ENCODE data around the gene CFDP1. TPM values are rescaled to one million over a fixed set of nuclear protein-coding genes. Genes with fewer than 3 reads are reported as not detected.

CFDP1 gene
- total RNA-seq, 2 experiments from 2014 or later, result 34.7 to 39.9 TPM

DNA sequence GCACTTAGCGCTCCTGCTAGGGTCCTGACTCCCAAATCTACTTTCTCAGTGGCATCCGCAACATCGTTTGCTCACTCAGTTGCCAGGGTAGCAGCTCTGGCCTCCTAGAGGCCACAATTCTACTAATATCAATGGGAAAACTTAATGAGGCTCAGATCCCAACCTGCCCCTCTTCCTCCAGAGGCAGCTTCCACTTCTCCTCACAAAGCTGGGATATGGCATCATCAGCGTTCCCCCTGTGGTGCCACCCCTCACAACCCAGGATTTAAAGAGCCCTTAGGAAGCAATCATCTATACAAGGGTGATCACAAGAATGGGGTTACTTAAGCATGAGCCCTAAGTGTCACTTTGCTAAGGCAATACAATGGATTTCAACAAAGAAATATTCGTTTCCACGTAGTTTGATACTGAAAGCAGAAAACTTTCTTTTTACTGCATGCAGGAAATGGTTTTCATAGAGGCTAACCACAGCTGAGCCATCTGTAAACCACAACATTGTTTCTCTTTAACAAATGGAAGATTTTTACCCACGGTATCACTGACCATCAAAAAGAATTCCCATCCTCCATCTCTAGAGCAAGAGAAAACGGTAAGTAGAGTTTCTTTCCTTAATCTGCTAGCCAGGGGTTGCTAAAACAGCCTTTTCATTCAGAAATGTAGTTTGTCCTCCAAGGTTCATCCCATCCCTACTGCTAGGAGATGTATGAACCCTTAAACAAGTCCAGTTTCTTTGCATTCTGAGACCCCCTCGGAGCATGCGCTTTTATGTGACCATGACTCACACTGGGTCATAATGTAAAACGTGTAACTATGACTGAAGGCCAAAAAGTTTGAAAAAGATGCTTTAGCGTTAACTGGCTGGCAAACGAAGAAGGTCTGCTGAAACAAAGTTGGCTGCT lies 113.5 kb downstream of the CFDP1 start:
- TF ChIP-seq, protein P1, sequence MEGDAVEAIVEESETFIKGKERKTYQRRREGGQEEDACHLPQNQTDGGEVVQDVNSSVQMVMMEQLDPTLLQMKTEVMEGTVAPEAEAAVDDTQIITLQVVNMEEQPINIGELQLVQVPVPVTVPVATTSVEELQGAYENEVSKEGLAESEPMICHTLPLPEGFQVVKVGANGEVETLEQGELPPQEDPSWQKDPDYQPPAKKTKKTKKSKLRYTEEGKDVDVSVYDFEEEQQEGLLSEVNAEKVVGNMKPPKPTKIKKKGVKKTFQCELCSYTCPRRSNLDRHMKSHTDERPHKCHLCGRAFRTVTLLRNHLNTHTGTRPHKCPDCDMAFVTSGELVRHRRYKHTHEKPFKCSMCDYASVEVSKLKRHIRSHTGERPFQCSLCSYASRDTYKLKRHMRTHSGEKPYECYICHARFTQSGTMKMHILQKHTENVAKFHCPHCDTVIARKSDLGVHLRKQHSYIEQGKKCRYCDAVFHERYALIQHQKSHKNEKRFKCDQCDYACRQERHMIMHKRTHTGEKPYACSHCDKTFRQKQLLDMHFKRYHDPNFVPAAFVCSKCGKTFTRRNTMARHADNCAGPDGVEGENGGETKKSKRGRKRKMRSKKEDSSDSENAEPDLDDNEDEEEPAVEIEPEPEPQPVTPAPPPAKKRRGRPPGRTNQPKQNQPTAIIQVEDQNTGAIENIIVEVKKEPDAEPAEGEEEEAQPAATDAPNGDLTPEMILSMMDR (IDR thresholded peaks at IDR 0.05), result no peak
- CTCF ChIA-PET, result interaction anchor here (1.2 to 2.0 kb wide), 3 partner anchors 32 to 120 kb away, joined by 4 to 9 read pairs (median 4); no protein-coding TSS in a partner anchor

DNA sequence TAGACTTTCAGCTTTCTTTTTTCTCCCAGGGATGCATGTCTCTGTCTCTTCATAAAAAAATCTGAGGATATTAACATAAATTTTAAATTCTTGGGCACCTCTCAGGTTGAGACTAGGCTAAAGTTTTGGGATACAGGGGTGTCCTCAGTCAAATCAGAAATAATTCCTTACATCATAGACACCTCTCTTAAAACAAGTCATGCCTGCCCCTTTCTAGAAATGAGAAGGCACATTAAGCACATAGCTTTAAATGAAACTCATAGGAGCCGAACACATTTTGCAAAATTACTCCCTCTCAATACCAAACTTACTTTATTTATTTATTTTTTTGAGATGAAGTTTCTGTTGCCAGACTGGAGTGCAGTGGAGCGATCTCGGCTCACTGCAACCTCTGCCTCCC lies 114.6 kb downstream of the CFDP1 start:
- H3K9me3 Mint-ChIP-seq, result no peaks in the 10 kb centered on the region
- H3K4me1 Mint-ChIP-seq (ENCODE audit: low read depth), result peaks cover 35% of the 10 kb centered on the region
- H3K27me3 Mint-ChIP-seq, result no peaks in the 10 kb centered on the region
- no peak overlapping the region for H3K27ac Mint-ChIP-seq
- ATAC-seq, result no peak
- H3K4me3 Mint-ChIP-seq, result no peak overlapping the region
- ChIA-PET POLR2A (no interaction called here), CTCF (interaction anchor here (0.9 to 2.0 kb wide), 4 partner anchors 31 to 119 kb away, joined by 3 to 9 read pairs (median 5); no protein-coding TSS in a partner anchor)
- intact Hi-C loops (cut with micrococcal nuclease), result no loop called here
- TF ChIP-seq, protein P1 (IDR thresholded peaks at IDR 0.05), result no peak
- no peak for DNase-seq
- peaks cover 20% of the 10 kb centered on the region for H3K36me3 Mint-ChIP-seq (ENCODE audit: low read depth)

More for the DNA sequence above, 113.5 kb downstream of the CFDP1 start:
- no peaks in the 10 kb centered on the region for H3K9me3 Mint-ChIP-seq
- H3K4me3 Mint-ChIP-seq, result no peak overlapping the region
- DNase-seq (peak; percentile 33), ATAC-seq (peak; percentile 65)
- peaks cover 35% of the 10 kb centered on the region for H3K4me1 Mint-ChIP-seq (ENCODE audit: low read depth)
- peaks cover 21% of the 10 kb centered on the region for H3K36me3 Mint-ChIP-seq (ENCODE audit: low read depth)
- no peak overlapping the region for H3K27ac Mint-ChIP-seq
- no peaks in the 10 kb centered on the region for H3K27me3 Mint-ChIP-seq
- POLR2A ChIA-PET, result no interaction called here
- intact Hi-C loops (cut with micrococcal nuclease), result loop anchor here (5.0 kb wide), 1 partner anchor 58 kb away; no protein-coding TSS in a partner anchor

DNA sequence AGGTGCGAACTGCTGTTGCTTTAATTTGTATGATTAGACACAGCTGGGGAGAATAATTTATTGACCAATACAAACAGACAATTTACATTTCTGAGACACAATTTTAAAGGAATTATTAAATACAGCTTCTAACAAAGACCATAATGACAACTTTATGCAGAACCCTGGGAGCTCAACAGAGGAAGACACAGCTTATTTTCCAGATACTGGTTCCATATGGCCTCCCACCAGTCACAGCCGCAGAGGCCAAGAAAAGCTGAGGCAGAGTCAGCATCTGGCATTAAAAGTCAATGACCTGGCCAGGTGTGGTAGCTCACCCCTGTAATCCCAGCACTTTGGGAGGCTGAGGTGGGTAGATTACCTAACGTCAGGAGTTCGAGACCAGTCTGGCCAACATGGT lies 115.8 kb downstream of the CFDP1 start:
- intact Hi-C loops (cut with micrococcal nuclease), result no loop called here
- ATAC-seq (no peak), DNase-seq (no peak)
- no peaks in the 10 kb centered on the region for H3K9me3 Mint-ChIP-seq
- TF ChIP-seq, protein P1 (IDR thresholded peaks at IDR 0.05), result no peak
- H3K27me3 Mint-ChIP-seq, result no peaks in the 10 kb centered on the region
- H3K27ac Mint-ChIP-seq, result no peak overlapping the region
- H3K36me3 Mint-ChIP-seq (ENCODE audit: low read depth), result peaks cover 20% of the 10 kb centered on the region
- ChIA-PET POLR2A (no interaction called here), CTCF (interaction anchor here (0.5 to 0.9 kb wide), 2 partner anchors 62 to 98 kb away, joined by 3 read pairs; no protein-coding TSS in a partner anchor)
- H3K4me3 Mint-ChIP-seq, result no peak overlapping the region
- peaks cover 35% of the 10 kb centered on the region for H3K4me1 Mint-ChIP-seq (ENCODE audit: low read depth)

- DNase-seq, result peak; percentile 17
- POLR2A ChIA-PET, result no interaction called here
Measured at GRCh38 chr16:75317101-75317522, 116.2 kb downstream of the CFDP1 start.

More at GRCh38 chr16:75317101-75317522, 116.2 kb downstream of the CFDP1 start:
- Mint-ChIP-seq H3K4me3 (no peak overlapping the region), H3K27ac (no peak overlapping the region), H3K36me3 (ENCODE audit: low read depth) (peaks cover 20% of the 10 kb centered on the region), H3K9me3 (no peaks in the 10 kb centered on the region), H3K4me1 (ENCODE audit: low read depth) (peaks cover 35% of the 10 kb centered on the region), H3K27me3 (no peaks in the 10 kb centered on the region)
- intact Hi-C loops (cut with micrococcal nuclease), result no loop called here
- TF ChIP-seq, protein P1 (IDR thresholded peaks at IDR 0.05), result no peak
- ATAC-seq, result peak; percentile 35
- CTCF ChIA-PET, result interaction anchor here (0.5 to 0.9 kb wide), 2 partner anchors 63 to 99 kb away, joined by 3 read pairs; no protein-coding TSS in a partner anchor

All from activated CD8-positive, alpha-beta T cell treated with anti-CD3 and anti-CD28 coated beads for 36 hours (primary cell).